K562 (cell line): Measurements from ENCODE around the gene CENPB. TPM values are rescaled to one million over a fixed set of nuclear protein-coding genes. Genes with fewer than 3 reads are reported as not detected.

Source experiments
- ATF7 ChIP-seq: fragments of 450-650 bp; IDR thresholded peaks from 2 replicates; pipeline ENCODE4 v1.7.1; 2014; ENCODE audit warnings: mild to moderate bottlenecking, moderate library complexity
- CGGBP1 ChIP-seq: fragments of 250-450 bp; sonication (Bioruptor Pico); IDR thresholded peaks from 2 replicates; pipeline ENCODE4 v1.9.0; 2021; ENCODE audit warnings: mild to moderate bottlenecking
- CREM ChIP-seq: IDR thresholded peaks from 2 replicates; pipeline ENCODE4 v1.6.1; 2014; ENCODE audit warnings: antibody characterized with exemption, low read depth
- ELF1 ChIP-seq: fragments of 200-800 bp; sonication (Bioruptor generic); IDR thresholded peaks from 2 replicates; pipeline ENCODE4 v1.6.1; 2016; ENCODE audit warnings: missing genetic modification characterization, missing compliant biosample characterization
- ELF4 ChIP-seq: fragments of 450-650 bp; formaldehyde crosslinking; IDR thresholded peaks from 2 replicates; pipeline ENCODE4 v1.4.0; 2022; ENCODE audit warnings: missing genetic modification characterization
- ESRRA ChIP-seq: fragments of 450-650 bp; IDR thresholded peaks from 2 replicates; pipeline ENCODE4 v1.6.1; 2014; ENCODE audit warnings: low read depth, mild to moderate bottlenecking, moderate library complexity, borderline replicate concordance
- ETS2 ChIP-seq: IDR thresholded peaks from 2 replicates; pipeline ENCODE4 v1.6.1; 2016; ENCODE audit warnings: borderline replicate concordance, missing genetic modification characterization, mild to moderate bottlenecking, moderate library complexity, missing compliant biosample characterization; ENCODE audit not compliant: poor library complexity, severe bottlenecking
- FIP1L1 ChIP-seq: fragments of 200-400 bp; formaldehyde crosslinking; IDR thresholded peaks from 2 replicates; pipeline ENCODE4 v1.6.1; 2018; ENCODE audit warnings: mild to moderate bottlenecking, low read depth, low read length; ENCODE audit not compliant: poor library complexity, severe bottlenecking
- FOXJ3 ChIP-seq: sonication (generic); formaldehyde crosslinking; IDR thresholded peaks from 2 replicates; pipeline ENCODE4 v1.4.0; 2020; ENCODE audit warnings: mild to moderate bottlenecking, missing genetic modification reagents
- MLLT1 ChIP-seq, 2 experiments: fragments of 450-650 bp; IDR thresholded peaks; 2 replicates each; pipeline ENCODE4 v1.6.1; 2016
- PATZ1 ChIP-seq: fragments of 250-450 bp; sonication (Bioruptor Pico); IDR thresholded peaks from 2 replicates; pipeline ENCODE4 v1.5.0; 2020; ENCODE audit warnings: mild to moderate bottlenecking, borderline replicate concordance
- PTBP1 ChIP-seq: fragments of 200-400 bp; formaldehyde crosslinking; IDR thresholded peaks from 2 replicates; pipeline ENCODE4 v1.6.1; 2017; ENCODE audit warnings: low read depth, low read length
- RCOR1 ChIP-seq, 2 experiments: IDR thresholded peaks; 2 replicates each; pipeline ENCODE4 v1.6.1; 2012; ENCODE audit warnings: low read depth in 2 of 2, low read length in 2 of 2, borderline replicate concordance in 1 of 2, improper control_type of control experiment in 1 of 2
- TBL1XR1 ChIP-seq, 2 experiments: IDR thresholded peaks; 2 replicates each; pipeline ENCODE4 v1.6.1; 2012; ENCODE audit warnings: improper control_type of control experiment in 2 of 2, low read length in 2 of 2, mild to moderate bottlenecking in 1 of 2
- TBP ChIP-seq: optimal IDR thresholded peaks from 2 replicates; pipeline ENCODE3; 2011; ENCODE audit warnings: low read depth, low read length, improper control_type of control experiment
- USF1 ChIP-seq: sonication (generic); formaldehyde crosslinking; IDR thresholded peaks from 2 replicates; pipeline ENCODE4 v1.9.0; 2022; ENCODE audit warnings: mild to moderate bottlenecking, missing genetic modification reagents
- ZBTB49 ChIP-seq: sonication (generic); formaldehyde crosslinking; IDR thresholded peaks from 2 replicates; pipeline ENCODE4 v1.8.0; 2022; ENCODE audit warnings: missing genetic modification reagents, mild to moderate bottlenecking, borderline replicate concordance
- ZNF24 ChIP-seq: fragments of 450-650 bp; IDR thresholded peaks from 2 replicates; pipeline ENCODE4 v1.6.1; 2016
- ZNF77 ChIP-seq: fragments of 250-450 bp; sonication (Bioruptor Pico); IDR thresholded peaks from 2 replicates; pipeline ENCODE4 v1.5.0; 2020
- polyA plus RNA-seq, 8 experiments: library from polyadenylated mRNA; depleted of rRNA in 4 of 8; stranded (reverse) in 5 of 8; unstranded in 3 of 8; fragments of >200 nt; fragmentation: Nextera tagmentation in 2 of 8; fragmentation: Illumina TruSeq in 1 of 8; extraction: Ambion mirVana in 2 of 8; extraction: Trizol in 1 of 8; gene quantifications; 2 replicates each; pipeline versions ENCODE4 v1.2.1 to v1.2.3, GENCODE V29; 2011 to 2014; ENCODE audit warnings: inconsistent platforms in 1 of 8, missing spikeins in 1 of 8
- total RNA-seq, 7 experiments: library from RNA; depleted of rRNA in 6 of 7; stranded (reverse); fragments of >200 nt in 6 of 7; fragmentation: Illumina TruSeq in 2 of 7; extraction: Trizol in 2 of 7; gene quantifications; 2 replicates each; pipeline versions ENCODE4 v1.2.1 to v1.2.3, GENCODE V29; 2011 to 2021; ENCODE audit warnings: low replicate concordance in 1 of 7

Gene CENPB
- total and polyA plus RNA-seq, 9 of the 15 experiments (the other 6 are each of a cell fraction or from before 2014, with no cell fraction given), result 0.17 to 70.8 (median 24.9) TPM

- no peak for TF ChIP-seq TBL1XR1 (IDR thresholded peaks at IDR 0.05; ENCODE audit: low read length in 2 of 2)
- TF ChIP-seq TBP, result peak; percentile 41
- TF ChIP-seq RCOR1 (IDR thresholded peaks at IDR 0.05; ENCODE audit: borderline replicate concordance in 1 of 2, low read depth in 2 of 2, low read length in 2 of 2), result peak; percentile 54 to 94
- no peak for TF ChIP-seq CGGBP1 (CRISPR knock-in tag)
- peak; percentile 73 for TF ChIP-seq USF1 (CRISPR knock-in tag)
- no peak for TF ChIP-seq PATZ1 (CRISPR knock-in tag)
- TF ChIP-seq FOXJ3 (CRISPR knock-in tag), result no peak
- no peak for TF ChIP-seq ZNF77 (CRISPR knock-in tag)
- peak; percentile 89 for TF ChIP-seq ATF7
- peak; percentile 88; the same call in 1 of the 2 replicates for TF ChIP-seq PTBP1
- TF ChIP-seq ZBTB49 (CRISPR knock-in tag), result no peak
- peak; percentile 96 for TF ChIP-seq ZNF24
- TF ChIP-seq MLLT1 (IDR thresholded peaks at IDR 0.05), result no peak
- peak; percentile 65; the same call in 1 of the 2 replicates for TF ChIP-seq ELF1 (tag)
- peak; percentile 99 for TF ChIP-seq ESRRA
- TF ChIP-seq ETS2, result no peak
- peak; percentile 29 for TF ChIP-seq FIP1L1
- peak; percentile 64 for TF ChIP-seq CREM
- TF ChIP-seq ELF4 (CRISPR knock-in tag), result no peak
Observed at GRCh38 chr20:3795511-3796468, 9.2 kb upstream of the CENPB start, which contains the start of gene CDC25B (continued).
